GM12865 (cell line): ENCODE data around the gene RADIL.

Experiments used
- DNase-seq: peaks from one replicate; pipeline ENCODE4 v3.0.0; 2010; ENCODE audit warnings: low read depth
- H3K4me3 ChIP-seq: 2 replicates; pipeline ENCODE4 v1.5.1; 2011; ENCODE audit warnings: mild to moderate bottlenecking, low read depth, low read length, control low read depth
- CTCF ChIP-seq: IDR thresholded peaks from 2 replicates; pipeline ENCODE4 v1.5.1; 2011; ENCODE audit warnings: low read length, control low read depth, low read depth, inconsistent platforms; ENCODE audit not compliant: insufficient read depth; ENCODE audit errors: missing control alignments

Gene RADIL

GRCh38 chr7:4882169-4883032, 1.1 kb downstream of the RADIL start:
- TF ChIP-seq CTCF: no peak
- H3K4me3 ChIP-seq: no peak overlapping the region
- no peak for DNase-seq

GRCh38 chr7:4880218-4880617, 3.3 kb downstream of the RADIL start:
- DNase-seq: no peak
- no peak for TF ChIP-seq CTCF
- H3K4me3 ChIP-seq: no peak overlapping the region

- no peak overlapping the region for H3K4me3 ChIP-seq
- no peak for DNase-seq
- no peak for TF ChIP-seq CTCF
These were observed 4.0 kb downstream of the RADIL start for GRCh38 chr7:4879396-4880081.

GRCh38 chr7:4878336-4879335, 4.9 kb downstream of the RADIL start:
- no peak overlapping the region for H3K4me3 ChIP-seq
- TF ChIP-seq CTCF: no peak
- DNase-seq: no peak

- H3K4me3 ChIP-seq: no peak overlapping the region
- DNase-seq: no peak
- TF ChIP-seq CTCF: no peak
These were observed 6.9 kb downstream of the RADIL start for GRCh38 chr7:4876586-4876985.

GRCh38 chr7:4875391-4875790, 8.1 kb downstream of the RADIL start:
- TF ChIP-seq CTCF: no peak

More at GRCh38 chr7:4875391-4875790, 8.1 kb downstream of the RADIL start:
- no peak overlapping the region for H3K4me3 ChIP-seq
- no peak for DNase-seq
